ENCODE measurements around the gene KCTD11. TPM values are rescaled to one million over a fixed set of nuclear protein-coding genes. Genes with fewer than 3 reads are reported as not detected.

The KCTD11 gene
- total and polyA plus RNA-seq, 2 experiments from 2014 or later, result 2.2 to 7.7 TPM

GRCh38 chr17:7380855-7381683, 29.1 kb downstream of the KCTD11 start, which contains the start of gene TNK1:
TSS of gene TNK1 (plus strand) at chr17:7381089. CDS start at chr17:7382927, 1,838 bp downstream.
- H3K36me3 Mint-ChIP-seq (ENCODE audit: low read depth), result peaks cover 7% of the 10 kb centered on the region; the same call in 2 of the 3 replicates

More at GRCh38 chr17:7380855-7381683, 29.1 kb downstream of the KCTD11 start, which contains the start of gene TNK1:
- Histone ChIP-seq H3K36me3 (ENCODE audit: insufficient read depth) (no peaks in the 10 kb centered on the region; the same call in 1 of the 2 replicates), H4K20me1 (replicated peaks; ENCODE audit: insufficient read depth) (no peaks in the 10 kb centered on the region), H3K4me1 (ENCODE audit: insufficient read depth) (peaks cover 17% of the 10 kb centered on the region), H2AFZ (peak within 1 kb of the TSS; percentile 99), H3K9me2 (ENCODE audit: insufficient read depth) (no peaks in the 10 kb centered on the region), H3K27ac (ENCODE audit: low read depth) (no peak within 1 kb of the TSS), H3K4me3 (peak within 1 kb of the TSS; percentile 76), H3F3A (replicated peaks; ENCODE audit: low read depth) (peaks cover 23% of the 10 kb centered on the region; the same call in 1 of the 2 replicates), H3K79me2 (replicated peaks; ENCODE audit: insufficient read depth) (no peaks in the 10 kb centered on the region), H3K4me2 (peak within 1 kb of the TSS; percentile 98), H3K27me3 (ENCODE audit: insufficient read depth) (peaks cover 42% of the 10 kb centered on the region)
- Mint-ChIP-seq H3K27ac (no peak within 1 kb of the TSS), H3K4me1 (peaks cover 21% of the 10 kb centered on the region), H3K9me3 (peaks cover 13% of the 10 kb centered on the region), H3K27me3 (ENCODE audit: insufficient read depth, low read depth, poor library complexity) (peaks cover 41% of the 10 kb centered on the region), H3K4me3 (peak within 1 kb of the TSS; percentile 79)
- DNase-seq (ENCODE audit: low spot score), result peak; percentile 73
- peak; percentile 40 for ATAC-seq
- TF ChIP-seq ETS1 (IDR thresholded peaks at IDR 0.05), result no peak
- TF ChIP-seq REST (IDR thresholded peaks at IDR 0.05; ENCODE audit: unreplicated experiment), result no peak
- no peak for TF ChIP-seq NANOG (IDR thresholded peaks at IDR 0.05; ENCODE audit: borderline replicate concordance)
- peak; percentile 78 for TF ChIP-seq POLR2AphosphoS5 (IDR thresholded peaks at IDR 0.05; ENCODE audit: low read depth)
- no peak for TF ChIP-seq EZH2 (IDR thresholded peaks at IDR 0.05; ENCODE audit: low read depth, unreplicated experiment)
- TF ChIP-seq EZH2phosphoT487 (IDR thresholded peaks at IDR 0.05; ENCODE audit: unreplicated experiment), result no peak
- TF ChIP-seq STAT1 (IDR thresholded peaks at IDR 0.05; ENCODE audit: unreplicated experiment), result no peak
- TF ChIP-seq ZNF462 (CRISPR knock-in tag; IDR thresholded peaks at IDR 0.05), result no peak
